Measurements from ENCODE around the gene LAMA2.

LAMA2 gene

GRCh38 chr6:128848212-128848935, 34.6 kb upstream of the LAMA2 start:
- no peak overlapping the region for H3K4me3 ChIP-seq (replicated peaks; ENCODE audit: low read depth, low read length)
- DNase-seq (ENCODE audit: extremely low read depth, low read depth) = no peak
- TF ChIP-seq, protein P1, sequence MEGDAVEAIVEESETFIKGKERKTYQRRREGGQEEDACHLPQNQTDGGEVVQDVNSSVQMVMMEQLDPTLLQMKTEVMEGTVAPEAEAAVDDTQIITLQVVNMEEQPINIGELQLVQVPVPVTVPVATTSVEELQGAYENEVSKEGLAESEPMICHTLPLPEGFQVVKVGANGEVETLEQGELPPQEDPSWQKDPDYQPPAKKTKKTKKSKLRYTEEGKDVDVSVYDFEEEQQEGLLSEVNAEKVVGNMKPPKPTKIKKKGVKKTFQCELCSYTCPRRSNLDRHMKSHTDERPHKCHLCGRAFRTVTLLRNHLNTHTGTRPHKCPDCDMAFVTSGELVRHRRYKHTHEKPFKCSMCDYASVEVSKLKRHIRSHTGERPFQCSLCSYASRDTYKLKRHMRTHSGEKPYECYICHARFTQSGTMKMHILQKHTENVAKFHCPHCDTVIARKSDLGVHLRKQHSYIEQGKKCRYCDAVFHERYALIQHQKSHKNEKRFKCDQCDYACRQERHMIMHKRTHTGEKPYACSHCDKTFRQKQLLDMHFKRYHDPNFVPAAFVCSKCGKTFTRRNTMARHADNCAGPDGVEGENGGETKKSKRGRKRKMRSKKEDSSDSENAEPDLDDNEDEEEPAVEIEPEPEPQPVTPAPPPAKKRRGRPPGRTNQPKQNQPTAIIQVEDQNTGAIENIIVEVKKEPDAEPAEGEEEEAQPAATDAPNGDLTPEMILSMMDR (IDR thresholded peaks at IDR 0.05; ENCODE audit: low read depth, low read length, missing control alignments) = no peak

GRCh38 chr6:128855581-128856085, 27.3 kb upstream of the LAMA2 start:
- TF ChIP-seq, protein P1 (IDR thresholded peaks at IDR 0.05; ENCODE audit: low read depth, low read length, missing control alignments) = no peak
- H3K4me3 ChIP-seq (replicated peaks; ENCODE audit: low read depth, low read length) = no peak overlapping the region
- no peak for DNase-seq (ENCODE audit: extremely low read depth, low read depth)

GRCh38 chr6:128857806-128858205, 25.1 kb upstream of the LAMA2 start:
- H3K4me3 ChIP-seq (replicated peaks; ENCODE audit: low read depth, low read length) = no peak overlapping the region
- TF ChIP-seq, protein P1 (IDR thresholded peaks at IDR 0.05; ENCODE audit: low read depth, low read length, missing control alignments) = no peak
- no peak for DNase-seq (ENCODE audit: extremely low read depth, low read depth)

DNA sequence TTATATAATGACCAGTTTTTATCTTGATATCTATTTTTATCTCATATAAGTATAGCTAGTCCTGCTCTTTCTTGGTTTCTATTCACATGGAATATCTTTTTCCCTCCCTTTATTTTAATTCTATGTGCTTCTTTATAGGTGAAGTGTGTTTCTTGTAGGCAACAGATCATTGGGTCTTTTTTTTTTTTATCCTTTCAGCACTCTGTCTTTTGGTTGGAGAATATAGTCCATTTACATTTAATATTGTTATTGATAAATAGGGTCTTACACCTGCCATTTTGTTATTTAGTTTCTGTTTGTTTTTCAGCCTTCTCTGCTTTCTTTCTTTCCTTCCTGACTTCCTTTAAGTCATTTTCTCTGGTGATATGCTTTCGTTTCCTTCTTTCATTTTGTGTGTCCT, 22.2 kb upstream of the LAMA2 start:
- TF ChIP-seq, protein P1 (IDR thresholded peaks at IDR 0.05; ENCODE audit: low read depth, low read length, missing control alignments) = no peak
- H3K4me3 ChIP-seq (replicated peaks; ENCODE audit: low read depth, low read length) = no peak overlapping the region
- DNase-seq (ENCODE audit: extremely low read depth, low read depth) = no peak

- TF ChIP-seq, protein P1 (IDR thresholded peaks at IDR 0.05; ENCODE audit: low read depth, low read length, missing control alignments) = no peak
- no peak for DNase-seq (ENCODE audit: extremely low read depth, low read depth)
- no peak overlapping the region for H3K4me3 ChIP-seq (replicated peaks; ENCODE audit: low read depth, low read length)
Measured at GRCh38 chr6:128863983-128864382, 19.0 kb upstream of the LAMA2 start.

DNA sequence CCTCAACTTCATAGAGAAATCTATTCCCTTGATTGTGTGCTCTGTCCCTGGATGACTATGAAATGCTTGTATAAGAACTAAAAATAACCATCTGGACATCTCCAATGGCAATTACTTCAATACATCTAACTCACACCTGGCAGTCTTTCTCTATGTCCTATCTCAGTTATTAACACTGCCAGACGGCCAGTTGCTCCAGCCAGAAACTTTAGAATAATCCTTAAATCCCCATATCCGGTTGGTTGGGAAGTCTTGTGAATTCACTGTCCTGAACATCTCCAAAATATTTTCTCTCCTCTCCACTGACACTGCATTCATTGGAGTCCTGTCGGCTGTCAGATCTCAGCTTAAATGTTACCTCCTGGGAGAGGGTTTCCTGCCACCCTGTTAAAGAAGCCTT, 12.2 kb upstream of the LAMA2 start:
- no peak for DNase-seq (ENCODE audit: extremely low read depth, low read depth)
- TF ChIP-seq, protein P1 (IDR thresholded peaks at IDR 0.05; ENCODE audit: low read depth, low read length, missing control alignments) = no peak
- no peak overlapping the region for H3K4me3 ChIP-seq (replicated peaks; ENCODE audit: low read depth, low read length)

Measured in HFF-Myc (cell line).